Caco-2 (cell line): Measurements from ENCODE around the gene TCF20. TPM values are rescaled to one million over a fixed set of nuclear protein-coding genes. Genes with fewer than 3 reads are reported as not detected.
A peak's percentile ranks its signal among the peaks of the same experiment; 100 is the strongest.

ENCODE experiments used
- BruUV-seq: library from RNA; stranded (reverse); fragments of 400-500 nt; replicated peaks from 2 replicates; lab custom pipeline; 2021; lab: Mats Ljungman, UMichigan
- CTCF ChIA-PET: fragments of 300-600 bp; sonication (Branson Sonifier 250); formaldehyde crosslinking; loops from one replicate; lab custom pipeline; 2022; ENCODE audit warnings: antibody characterized with exemption; lab: Charles Lee
- POLR2A ChIA-PET: fragments of 300-600 bp; sonication (Branson Sonifier 250); formaldehyde crosslinking; loops from one replicate; lab custom pipeline; 2022; ENCODE audit warnings: antibody characterized with exemption; lab: Charles Lee
- DNase-seq, 2 experiments: peaks; one replicate each; pipeline versions ENCODE4 v3.0.0 to v3.0.0-alpha.2; 2020 to 2022
- H3K27me3 ChIP-seq: replicated peaks from 2 replicates; pipeline ENCODE4 v1.6.0; 2011; ENCODE audit warnings: low read length; ENCODE audit not compliant: control insufficient read depth, insufficient read depth
- H3K36me3 ChIP-seq: 2 replicates; pipeline ENCODE4 v1.5.1; 2011; ENCODE audit warnings: low read length; ENCODE audit not compliant: control insufficient read depth, insufficient read depth
- H3K4me1 ChIP-seq: fragments of 250-450 bp; sonication (Bioruptor Pico); 2 replicates; pipeline ENCODE4 v1.5.1; 2020; ENCODE audit warnings: mild to moderate bottlenecking
- H3K4me3 ChIP-seq: 2 replicates; pipeline ENCODE4 v1.5.1; 2011; ENCODE audit warnings: low read depth, mild to moderate bottlenecking, control low read depth, low read length
- H3K9me3 ChIP-seq: fragments of 250-450 bp; sonication (Bioruptor Pico); 2 replicates; pipeline ENCODE4 v1.5.1; 2020; ENCODE audit warnings: mild to moderate bottlenecking, moderate library complexity
- H3K27ac Mint-ChIP-seq: one replicate; pipeline ENCODE4 v1.8.0; 2022; ENCODE audit warnings: mixed read lengths; ENCODE audit not compliant: unreplicated experiment
- H3K27me3 Mint-ChIP-seq: one replicate; pipeline ENCODE4 v1.8.0; 2022; ENCODE audit warnings: mixed read lengths; ENCODE audit not compliant: insufficient read depth, unreplicated experiment
- H3K36me3 Mint-ChIP-seq: one replicate; pipeline ENCODE4 v1.8.0; 2022; ENCODE audit warnings: mild to moderate bottlenecking, mixed read lengths; ENCODE audit not compliant: insufficient read depth, unreplicated experiment
- H3K4me1 Mint-ChIP-seq: one replicate; pipeline ENCODE4 v1.8.0; 2022; ENCODE audit warnings: low read depth, mixed read lengths; ENCODE audit not compliant: unreplicated experiment
- H3K4me3 Mint-ChIP-seq: one replicate; pipeline ENCODE4 v1.8.0; 2022; ENCODE audit warnings: mild to moderate bottlenecking, moderate library complexity, mixed read lengths; ENCODE audit not compliant: unreplicated experiment
- H3K9me3 Mint-ChIP-seq: one replicate; pipeline ENCODE4 v1.8.0; 2022; ENCODE audit warnings: mixed read lengths; ENCODE audit not compliant: unreplicated experiment
- intact Hi-C: fragments of 100-400 bp; cut with micrococcal nuclease; formaldehyde crosslinking; loops from one replicate; pipeline ENCODE4 v1.10.0; 2022; ENCODE audit not compliant: unreplicated experiment
- total RNA-seq: library from RNA; stranded (reverse); gene quantifications from 2 replicates; pipeline ENCODE4 v1.2.3, GENCODE V29; 2022
- TF ChIP-seq, protein P1 (sequence below), 2 experiments: fragments of 200-600 bp in 1 of 2; IDR thresholded peaks; 1 replicate in 1 of 2; 2 replicates in 1 of 2; pipeline versions ENCODE4 v1.5.1 to v1.8.0; 2011 to 2022; ENCODE audit warnings: antibody characterized with exemption in 1 of 2, control low read depth in 1 of 2, inconsistent platforms in 1 of 2, low read depth in 1 of 2, low read length in 1 of 2, mild to moderate bottlenecking in 1 of 2, moderate library complexity in 1 of 2; ENCODE audit not compliant: insufficient read depth in 1 of 2, severe bottlenecking in 1 of 2, unreplicated experiment in 1 of 2

The TCF20 gene
- total RNA-seq, 1 experiment from 2014 or later = 82.7 TPM

DNA sequence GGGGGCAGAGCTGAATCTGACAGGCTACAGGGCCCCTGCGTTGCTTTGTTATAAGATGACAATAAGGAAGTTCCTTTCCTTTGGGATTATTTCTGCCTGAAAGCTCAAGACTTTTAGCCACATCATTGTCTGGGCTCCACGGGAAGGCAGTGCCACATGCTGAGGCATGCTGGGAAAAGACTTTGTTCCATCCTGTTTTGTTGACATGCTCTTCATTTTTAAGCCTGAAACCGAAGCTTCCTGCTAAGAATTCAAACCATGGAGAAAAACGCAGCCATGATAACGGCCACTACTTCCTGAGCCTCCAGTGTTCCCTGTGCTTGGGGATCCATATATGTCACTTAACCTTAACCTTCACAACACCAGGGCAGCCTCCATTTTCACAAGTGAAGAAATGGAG is 5.5 kb upstream of the TCF20 start:
- BruUV-seq = no TSS peak

DNA sequence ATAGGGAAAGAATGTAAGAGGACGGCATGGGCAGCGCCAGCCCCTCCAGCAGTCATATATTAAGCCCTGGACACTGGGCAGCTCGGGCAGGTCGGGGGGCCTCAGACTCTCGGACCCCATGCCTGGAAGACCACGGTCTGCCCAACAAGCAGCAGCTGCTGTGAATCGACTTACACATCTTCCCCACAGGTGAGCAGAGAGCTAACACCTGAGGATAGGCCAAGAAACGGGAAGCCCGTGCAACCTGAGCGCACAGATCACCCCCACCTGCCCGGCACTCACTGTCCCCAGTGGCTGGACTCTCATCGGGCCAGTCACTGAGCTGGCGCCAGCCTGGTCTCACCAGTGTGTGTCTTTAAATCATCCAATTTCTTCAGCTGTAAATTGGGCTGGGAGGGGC is 4.7 kb upstream of the TCF20 start:
- Histone ChIP-seq H3K9me3 (no peaks in the 10 kb centered on the region), H3K27me3 (no peaks in the 10 kb centered on the region), H3K4me3 (no peak overlapping the region), H3K4me1 (peaks cover 29% of the 10 kb centered on the region), H3K36me3 (no peaks in the 10 kb centered on the region)
- no peak for DNase-seq
- Mint-ChIP-seq H3K27me3 (no peaks in the 10 kb centered on the region), H3K27ac (no peak overlapping the region), H3K9me3 (no peaks in the 10 kb centered on the region), H3K4me3 (no peak overlapping the region), H3K36me3 (peaks cover 19% of the 10 kb centered on the region), H3K4me1 (peaks cover 20% of the 10 kb centered on the region)
- CTCF ChIA-PET = no interaction called here
- POLR2A ChIA-PET = no interaction called here
- intact Hi-C loops = no loop called here
- no TSS peak for BruUV-seq
- TF ChIP-seq, protein P1, sequence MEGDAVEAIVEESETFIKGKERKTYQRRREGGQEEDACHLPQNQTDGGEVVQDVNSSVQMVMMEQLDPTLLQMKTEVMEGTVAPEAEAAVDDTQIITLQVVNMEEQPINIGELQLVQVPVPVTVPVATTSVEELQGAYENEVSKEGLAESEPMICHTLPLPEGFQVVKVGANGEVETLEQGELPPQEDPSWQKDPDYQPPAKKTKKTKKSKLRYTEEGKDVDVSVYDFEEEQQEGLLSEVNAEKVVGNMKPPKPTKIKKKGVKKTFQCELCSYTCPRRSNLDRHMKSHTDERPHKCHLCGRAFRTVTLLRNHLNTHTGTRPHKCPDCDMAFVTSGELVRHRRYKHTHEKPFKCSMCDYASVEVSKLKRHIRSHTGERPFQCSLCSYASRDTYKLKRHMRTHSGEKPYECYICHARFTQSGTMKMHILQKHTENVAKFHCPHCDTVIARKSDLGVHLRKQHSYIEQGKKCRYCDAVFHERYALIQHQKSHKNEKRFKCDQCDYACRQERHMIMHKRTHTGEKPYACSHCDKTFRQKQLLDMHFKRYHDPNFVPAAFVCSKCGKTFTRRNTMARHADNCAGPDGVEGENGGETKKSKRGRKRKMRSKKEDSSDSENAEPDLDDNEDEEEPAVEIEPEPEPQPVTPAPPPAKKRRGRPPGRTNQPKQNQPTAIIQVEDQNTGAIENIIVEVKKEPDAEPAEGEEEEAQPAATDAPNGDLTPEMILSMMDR (IDR thresholded peaks at IDR 0.05; ENCODE audit: insufficient read depth in 1 of 2, low read depth in 1 of 2, low read length in 1 of 2, severe bottlenecking in 1 of 2, unreplicated experiment in 1 of 2) = no peak

More for the DNA sequence above, 5.5 kb upstream of the TCF20 start:
- no peak for DNase-seq
- ChIA-PET POLR2A (no interaction called here), CTCF (interaction anchor here (2.9 kb wide), 1 partner anchor 37 kb away, joined by 10 read pairs; no protein-coding TSS in a partner anchor)
- H3K9me3 Mint-ChIP-seq = no peaks in the 10 kb centered on the region
- no peaks in the 10 kb centered on the region for H3K9me3 ChIP-seq
- peaks cover 16% of the 10 kb centered on the region for H3K36me3 Mint-ChIP-seq
- H3K4me1 ChIP-seq = peaks cover 35% of the 10 kb centered on the region
- H3K27me3 ChIP-seq = no peaks in the 10 kb centered on the region
- TF ChIP-seq, protein P1 (IDR thresholded peaks at IDR 0.05; ENCODE audit: insufficient read depth in 1 of 2, low read depth in 1 of 2, low read length in 1 of 2, severe bottlenecking in 1 of 2, unreplicated experiment in 1 of 2) = no peak
- no peak overlapping the region for H3K4me3 ChIP-seq
- intact Hi-C loops = no loop called here
- no peak overlapping the region for H3K27ac Mint-ChIP-seq
- peaks cover 20% of the 10 kb centered on the region for H3K4me1 Mint-ChIP-seq
- H3K36me3 ChIP-seq = no peaks in the 10 kb centered on the region
- H3K27me3 Mint-ChIP-seq = no peaks in the 10 kb centered on the region
- H3K4me3 Mint-ChIP-seq = no peak overlapping the region

DNA sequence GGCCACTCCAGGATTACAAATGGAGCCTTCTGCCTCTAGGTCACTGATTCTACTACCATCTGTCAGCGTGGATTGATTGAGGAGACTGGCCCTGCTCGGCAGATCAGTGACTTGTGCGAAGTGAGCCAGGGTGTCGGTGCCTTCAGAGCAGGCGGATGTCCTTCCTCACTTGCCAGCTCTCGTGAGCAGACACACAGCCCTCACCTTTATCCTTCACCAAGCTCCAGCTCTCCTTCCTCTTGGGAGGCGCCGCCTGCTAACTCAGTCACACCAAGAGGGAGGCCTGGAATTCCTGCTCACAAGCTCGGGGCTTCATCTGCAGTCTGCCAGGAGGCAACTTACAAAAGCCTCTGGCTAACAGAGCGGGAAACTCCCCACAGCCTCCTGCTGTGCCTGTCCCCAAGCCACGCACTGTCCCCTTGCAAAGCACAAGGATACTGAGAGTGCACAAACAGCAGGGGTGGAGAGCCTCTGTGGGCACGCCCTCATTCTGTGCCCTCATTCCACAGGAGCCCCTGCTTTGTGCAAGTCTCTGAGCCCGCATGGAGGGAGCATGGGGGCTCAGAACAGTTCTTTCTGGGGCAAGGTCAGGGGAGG is 3.5 kb upstream of the TCF20 start:
- Histone ChIP-seq H3K4me1 (peaks cover 19% of the 10 kb centered on the region), H3K4me3 (no peak overlapping the region), H3K9me3 (no peaks in the 10 kb centered on the region), H3K27me3 (no peaks in the 10 kb centered on the region), H3K36me3 (no peaks in the 10 kb centered on the region)
- Mint-ChIP-seq H3K9me3 (no peaks in the 10 kb centered on the region), H3K36me3 (peaks cover 31% of the 10 kb centered on the region), H3K27ac (peak overlapping the region; percentile 45), H3K27me3 (no peaks in the 10 kb centered on the region), H3K4me1 (peaks cover 8% of the 10 kb centered on the region), H3K4me3 (no peak overlapping the region)
- TF ChIP-seq, protein P1 (IDR thresholded peaks at IDR 0.05; ENCODE audit: insufficient read depth in 1 of 2, low read depth in 1 of 2, low read length in 1 of 2, severe bottlenecking in 1 of 2, unreplicated experiment in 1 of 2) = no peak
- intact Hi-C loops = no loop called here
- CTCF ChIA-PET = no interaction called here
- DNase-seq = no peak
- BruUV-seq = no TSS peak
- POLR2A ChIA-PET = no interaction called here
